ENCODE results near the gene BMP6. TPM values are rescaled to one million over a fixed set of nuclear protein-coding genes. Genes with fewer than 3 reads are reported as not detected.

Gene BMP6
- not detected in 2 replicates for total RNA-seq (2014; rRNA removed; shearing (Covaris generic))

GRCh38 chr6:7725849-7726415 is at the start of gene BMP6:
BMP6 (plus strand) TSS chr6:7726099; CDS start chr6:7726956, 857 bp downstream.
- peak; percentile 55 for DNase-seq (ENCODE audit: low spot score)

GRCh38 chr6:7677229-7677628 is 48.7 kb upstream of the BMP6 start:
- no peak for DNase-seq (ENCODE audit: low spot score)

GRCh38 chr6:7680393-7681075 is 45.4 kb upstream of the BMP6 start:
- no peak for DNase-seq (ENCODE audit: low spot score)

- no peak for DNase-seq (ENCODE audit: low spot score)
Observed at GRCh38 chr6:7681449-7681848, 44.5 kb upstream of the BMP6 start.

- DNase-seq (ENCODE audit: low spot score) = no peak
Observed at GRCh38 chr6:7684076-7684475, 41.8 kb upstream of the BMP6 start.

- DNase-seq (ENCODE audit: low spot score) = no peak
Observed at GRCh38 chr6:7684843-7685242, 41.1 kb upstream of the BMP6 start.

- no peak for DNase-seq (ENCODE audit: low spot score)
Observed at GRCh38 chr6:7685276-7685675, 40.6 kb upstream of the BMP6 start.

- no peak for DNase-seq (ENCODE audit: low spot score)
Observed at GRCh38 chr6:7687145-7688111, 38.5 kb upstream of the BMP6 start.

- no peak for DNase-seq (ENCODE audit: low spot score)
Observed at GRCh38 chr6:7691021-7691420, 34.9 kb upstream of the BMP6 start.

- peak; percentile 59 for DNase-seq (ENCODE audit: low spot score)
Observed at GRCh38 chr6:7691675-7692452, 34.0 kb upstream of the BMP6 start.

GRCh38 chr6:7692453-7692784 is 33.5 kb upstream of the BMP6 start:
- DNase-seq (ENCODE audit: low spot score) = no peak

- no peak for DNase-seq (ENCODE audit: low spot score)
Observed at GRCh38 chr6:7693827-7694226, 32.1 kb upstream of the BMP6 start.

- DNase-seq (ENCODE audit: low spot score) = no peak
Observed at GRCh38 chr6:7696061-7696460, 29.8 kb upstream of the BMP6 start.

- DNase-seq (ENCODE audit: low spot score) = no peak
Observed at GRCh38 chr6:7697432-7697819, 28.5 kb upstream of the BMP6 start.

- DNase-seq (ENCODE audit: low spot score) = no peak
Observed at GRCh38 chr6:7697820-7698623, 27.9 kb upstream of the BMP6 start.

- DNase-seq (ENCODE audit: low spot score) = no peak
Observed at GRCh38 chr6:7701212-7701834, 24.6 kb upstream of the BMP6 start.

GRCh38 chr6:7703148-7703680 is 22.7 kb upstream of the BMP6 start:
- no peak for DNase-seq (ENCODE audit: low spot score)

- DNase-seq (ENCODE audit: low spot score) = no peak
Observed at GRCh38 chr6:7705483-7705882, 20.4 kb upstream of the BMP6 start.

- no peak for DNase-seq (ENCODE audit: low spot score)
Observed at GRCh38 chr6:7706269-7706668, 19.6 kb upstream of the BMP6 start.

GRCh38 chr6:7707787-7708186 is 18.1 kb upstream of the BMP6 start:
- DNase-seq (ENCODE audit: low spot score) = no peak
